GM18519 (cell line): Measurements from ENCODE around the gene EPSTI1.
"Not testable (repeated sequence)": the region's sequence is repeated elsewhere in the genome, so short reads cannot be mapped to it uniquely, and the experiment has no call there.

Experiments used
- ATAC-seq: cut with Tn5 transposase; IDR thresholded peaks from one replicate; pipeline ENCODE4 v1.9.1; 2021; ENCODE audit warnings: mild to moderate bottlenecking, moderate library complexity; ENCODE audit not compliant: unreplicated experiment, low FRiP score

EPSTI1 gene

DNA sequence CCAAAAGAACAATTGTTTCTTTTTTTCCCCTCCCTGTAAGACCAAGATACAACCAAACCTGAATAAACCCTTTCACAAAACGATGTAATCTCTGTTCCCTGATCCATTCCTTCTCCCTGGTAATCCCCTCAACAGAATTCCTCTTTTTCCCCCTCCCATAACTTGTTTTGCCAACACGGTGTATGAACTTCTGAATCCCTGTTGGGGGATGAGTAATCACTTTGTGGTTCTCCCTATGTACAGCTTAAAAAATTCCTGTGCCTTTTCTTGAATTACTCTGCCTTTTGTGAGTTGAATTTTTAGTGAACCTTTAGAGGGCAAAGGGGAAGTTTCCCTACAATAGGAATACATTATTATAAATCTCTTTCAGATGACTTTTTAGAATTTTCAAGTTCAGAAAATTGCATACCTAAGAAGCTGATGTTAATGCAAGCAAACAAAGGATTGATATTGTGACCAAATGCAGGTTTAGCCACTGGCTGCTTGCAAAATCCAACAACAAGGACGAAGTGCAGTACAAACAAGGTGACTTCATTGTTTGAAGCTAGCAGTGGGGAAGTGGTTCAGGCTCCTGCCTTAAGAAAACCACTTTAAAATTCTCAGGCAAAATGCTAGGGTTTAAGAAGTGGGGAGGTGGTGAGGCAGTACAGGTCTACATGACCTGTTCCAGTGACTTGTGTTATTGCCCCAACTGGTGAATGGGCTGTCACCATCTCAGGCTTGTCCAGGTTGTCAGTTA, 15.0 kb upstream of the EPSTI1 start:
- no peak for ATAC-seq

DNA sequence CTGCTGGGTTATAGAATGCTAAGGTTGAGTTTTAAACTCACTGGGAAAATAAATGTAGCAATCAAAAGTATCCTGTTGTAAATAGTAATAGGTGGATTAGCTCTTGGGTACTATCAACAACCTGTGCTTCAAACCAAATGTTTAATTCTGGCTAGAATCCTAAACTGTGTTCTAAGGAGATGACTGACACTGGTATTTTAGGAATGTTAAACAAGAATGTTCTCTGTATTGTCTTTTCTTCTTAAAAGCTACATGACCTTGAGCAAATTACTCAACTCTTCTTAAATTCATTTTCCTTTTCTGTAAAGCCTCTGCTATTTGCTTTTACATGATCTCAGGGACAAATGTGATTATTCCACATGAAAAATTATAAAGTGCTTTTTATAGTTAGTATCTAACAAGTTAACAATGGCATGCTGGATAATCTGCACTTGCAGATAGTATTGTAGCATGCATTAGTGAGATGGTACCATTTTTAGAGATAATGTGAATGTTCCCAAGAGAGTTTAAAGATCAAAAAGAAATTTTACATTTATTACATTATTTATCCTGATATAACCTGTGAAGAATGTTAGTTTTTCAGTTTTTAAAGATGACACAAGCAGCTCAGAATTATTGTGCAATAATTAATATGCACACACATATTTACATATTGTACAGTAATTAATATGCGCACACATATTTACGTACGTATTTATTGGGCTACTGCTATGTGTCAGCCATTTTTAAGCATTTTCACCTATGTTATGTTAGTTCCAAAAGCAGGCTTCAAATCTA, 13.6 kb upstream of the EPSTI1 start:
- ATAC-seq, result no peak

DNA sequence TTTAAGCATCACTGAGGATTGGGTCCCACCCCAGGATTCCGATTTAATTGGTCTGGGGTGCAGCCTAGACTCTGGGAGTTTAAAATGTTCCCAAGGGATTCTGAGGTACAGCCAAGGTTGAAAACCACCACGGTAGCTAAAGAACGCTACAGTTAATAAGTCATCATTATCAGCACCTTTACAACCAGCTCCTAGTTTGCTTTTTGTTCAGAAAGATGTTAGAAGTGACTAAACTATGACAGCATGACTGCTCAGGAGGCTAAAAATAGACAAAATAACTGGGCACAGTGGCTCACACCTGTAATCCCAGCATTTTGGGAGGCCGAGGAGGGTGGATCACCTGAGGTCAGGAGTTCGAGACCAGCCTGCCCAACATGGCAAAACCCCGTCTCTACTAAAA, 11.7 kb upstream of the EPSTI1 start:
- ATAC-seq, result no peak

GRCh38 chr13:43003010-43003409, 11.0 kb upstream of the EPSTI1 start:
- no peak for ATAC-seq

DNA sequence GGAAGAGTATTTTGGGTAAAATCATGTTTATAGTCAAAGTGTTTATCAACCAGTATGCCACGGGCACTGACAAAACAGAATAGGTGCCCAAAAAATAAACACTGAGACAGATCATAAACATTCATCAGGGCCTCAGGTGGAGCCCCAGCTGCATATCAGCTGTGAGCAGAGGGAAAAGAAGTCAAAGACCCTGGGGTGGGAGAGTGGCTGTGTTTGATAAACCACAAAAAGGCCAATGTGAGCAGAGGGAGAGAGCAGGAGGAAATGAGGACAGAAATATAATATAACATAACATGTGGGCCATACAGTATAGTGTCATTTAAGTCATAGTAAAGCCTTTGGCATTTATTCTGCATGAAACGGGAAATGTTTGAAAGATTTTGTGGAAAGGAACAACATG, 10.0 kb upstream of the EPSTI1 start:
- no peak for ATAC-seq

- ATAC-seq, result no peak
These were observed 8.6 kb upstream of the EPSTI1 start for GRCh38 chr13:43000676-43001075.

- ATAC-seq, result no peak
These were observed 7.5 kb upstream of the EPSTI1 start for GRCh38 chr13:42999491-42999890.

DNA sequence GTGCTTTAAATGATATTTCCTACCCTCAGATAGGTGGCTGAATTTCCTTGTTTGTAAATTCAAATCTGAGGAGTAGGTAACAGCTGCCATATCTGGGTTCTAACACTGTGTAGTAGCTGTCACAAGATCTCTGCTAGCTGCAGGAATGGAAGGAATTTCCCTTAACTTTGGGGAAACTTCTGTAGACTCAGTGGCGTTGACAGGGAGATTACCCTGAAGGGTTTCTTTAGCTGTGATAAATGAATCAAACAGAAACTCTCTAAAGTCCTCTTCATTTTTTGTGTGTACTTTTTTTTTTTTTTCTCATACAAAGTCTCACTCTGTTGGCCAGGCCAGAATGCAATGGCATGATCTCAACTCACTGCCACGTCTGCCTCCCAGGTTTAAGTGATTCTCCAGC, 5.3 kb upstream of the EPSTI1 start:
- no peak for ATAC-seq

DNA sequence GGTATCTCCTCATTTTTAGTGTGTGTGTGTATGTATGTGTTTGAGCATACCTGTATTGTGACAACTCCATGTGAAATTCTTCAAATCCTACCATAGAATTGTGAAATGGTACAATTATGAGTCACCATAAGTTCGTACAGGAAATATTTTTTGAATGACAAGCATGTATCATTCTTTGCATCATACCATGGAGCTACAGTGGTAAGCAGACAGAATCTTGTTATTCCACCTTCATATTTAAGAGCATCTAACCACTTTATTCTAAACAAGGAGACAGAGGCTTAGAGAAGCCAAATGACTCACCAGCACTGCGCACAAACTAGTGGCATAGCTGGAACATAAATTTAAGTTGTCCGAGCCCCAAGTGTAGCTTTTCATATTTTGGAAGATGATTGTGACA, 4.5 kb upstream of the EPSTI1 start:
- no peak for ATAC-seq

DNA sequence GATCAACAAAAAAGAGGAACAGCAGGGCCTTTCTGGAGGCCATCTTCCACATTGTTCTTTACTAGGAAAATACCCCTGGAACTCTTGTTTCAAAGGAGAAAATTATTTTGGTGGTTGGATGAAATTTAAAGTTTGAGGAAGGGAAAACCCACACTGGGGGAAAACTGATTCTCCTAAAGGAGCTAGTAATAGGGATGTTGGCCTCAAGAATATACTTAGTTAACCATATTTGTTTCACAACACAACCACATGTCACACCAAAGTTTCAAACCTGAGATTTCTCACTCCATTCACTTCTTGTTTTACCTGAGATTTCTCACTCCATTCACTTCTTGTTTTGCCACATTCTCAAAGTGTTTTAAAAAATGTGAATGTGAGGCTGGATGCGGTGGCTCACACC, 2.8 kb upstream of the EPSTI1 start:
- no peak for ATAC-seq

DNA sequence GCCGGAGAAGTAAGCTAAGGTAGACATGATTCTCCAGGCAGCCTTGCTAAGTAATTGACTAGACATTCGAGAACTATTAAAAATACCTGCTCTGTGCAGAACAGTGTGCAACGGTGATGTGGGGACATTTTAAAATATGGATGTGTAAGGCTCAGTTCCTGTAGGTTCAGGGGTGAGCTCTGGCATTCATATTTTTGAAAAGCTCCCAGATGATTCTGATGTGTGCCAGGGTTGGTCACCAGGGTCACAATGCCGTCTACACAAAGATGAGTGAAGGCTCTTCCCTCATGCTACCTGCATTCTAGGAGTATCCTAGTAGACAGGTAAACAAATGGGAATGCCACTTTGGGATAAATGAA, 702 bp upstream of the EPSTI1 start:
- no peak for ATAC-seq

GRCh38 chr13:42991233-42991897, 676 bp downstream of the EPSTI1 start:
- not testable (repeated sequence) for ATAC-seq

- ATAC-seq, result no peak
These were observed 1.5 kb downstream of the EPSTI1 start for GRCh38 chr13:42990291-42991232.

GRCh38 chr13:42986176-42986574, 5.9 kb downstream of the EPSTI1 start:
- ATAC-seq, result no peak

- no peak for ATAC-seq
These were observed 6.5 kb downstream of the EPSTI1 start for GRCh38 chr13:42985312-42986175.

DNA sequence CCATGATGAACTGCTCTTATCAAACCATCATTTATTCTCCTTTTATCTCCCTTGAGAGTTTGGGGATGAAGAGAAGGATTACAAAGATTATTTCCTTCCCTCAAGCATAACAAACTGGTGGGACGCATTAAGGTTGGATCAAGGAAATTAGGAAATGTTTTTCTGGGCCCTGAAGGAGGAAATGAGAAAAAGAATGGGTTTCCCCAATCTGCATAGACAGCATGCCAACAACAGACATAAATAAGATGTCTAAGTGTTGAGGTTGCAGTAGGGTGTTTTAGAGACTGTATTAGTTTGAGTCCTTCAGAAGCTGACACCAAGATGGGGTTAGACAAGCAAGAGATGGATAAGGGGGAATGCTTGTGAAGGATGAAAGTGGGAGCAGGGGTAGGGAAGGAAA, 7.3 kb downstream of the EPSTI1 start:
- no peak for ATAC-seq

DNA sequence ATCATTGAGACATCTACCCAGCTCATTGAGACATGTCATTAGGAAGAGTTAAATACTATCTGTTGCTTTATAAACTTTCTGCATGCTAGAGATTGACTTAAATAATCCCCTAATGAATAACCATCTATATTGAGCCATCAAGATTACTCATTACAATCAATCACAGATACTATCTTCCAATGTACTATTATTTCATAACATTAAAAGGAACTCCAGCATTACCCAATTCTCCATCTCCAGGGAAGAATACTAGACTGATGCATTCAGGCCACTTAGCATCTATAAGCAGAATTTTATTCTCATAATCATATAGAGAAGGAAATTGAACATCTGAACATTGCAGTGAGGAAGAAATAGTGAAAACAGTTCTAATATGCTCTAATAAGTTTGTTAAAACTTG, 8.0 kb downstream of the EPSTI1 start:
- ATAC-seq, result no peak

GRCh38 chr13:42981853-42982252, 10.2 kb downstream of the EPSTI1 start:
- no peak for ATAC-seq

DNA sequence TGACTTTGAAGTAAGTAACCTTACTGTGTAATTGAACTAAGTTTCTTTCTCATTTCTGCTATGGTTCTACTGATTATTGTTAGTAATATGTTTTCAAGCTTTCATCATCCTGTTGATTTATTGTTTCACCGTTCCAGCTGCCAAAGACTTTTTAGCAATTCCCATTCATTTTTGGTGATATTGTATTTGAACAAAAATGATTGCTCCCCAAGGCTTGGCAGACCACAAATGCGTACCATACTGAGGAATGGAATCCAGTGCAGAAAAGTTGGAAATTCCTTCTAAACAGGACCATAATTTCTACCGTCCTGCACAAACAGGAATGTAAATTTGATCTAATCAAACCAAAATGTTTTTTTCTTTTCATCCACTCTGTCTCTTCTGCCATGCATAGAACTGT, 10.7 kb downstream of the EPSTI1 start:
- ATAC-seq, result no peak

- no peak for ATAC-seq
These were observed 14.8 kb downstream of the EPSTI1 start for GRCh38 chr13:42977219-42977659.
